K562 (cell line): Measurements from ENCODE around the gene KLHL22. TPM values are rescaled to one million over a fixed set of nuclear protein-coding genes. Genes with fewer than 3 reads are reported as not detected.
A peak's percentile ranks its signal among the peaks of the same experiment; 100 is the strongest.

Source experiments
- ATF2 ChIP-seq: sonication (generic); formaldehyde crosslinking; IDR thresholded peaks from 2 replicates; pipeline ENCODE4 v1.8.1; 2022; ENCODE audit warnings: missing genetic modification reagents
- CBX2 ChIP-seq: fragments of 200-600 bp; sonication (generic); IDR thresholded peaks from one replicate; pipeline ENCODE4 v1.6.1; 2012; ENCODE audit warnings: mild to moderate bottlenecking, low read length, inconsistent platforms; ENCODE audit not compliant: insufficient read depth, poor library complexity, severe bottlenecking
- FOXK1 ChIP-seq: sonication (generic); formaldehyde crosslinking; IDR thresholded peaks from 2 replicates; pipeline ENCODE4 v1.8.0; 2022; ENCODE audit warnings: missing genetic modification reagents, mild to moderate bottlenecking, borderline replicate concordance
- MED1 ChIP-seq: sonication (generic); formaldehyde crosslinking; IDR thresholded peaks from 2 replicates; pipeline ENCODE4 v1.8.1; 2023; ENCODE audit warnings: missing genetic modification reagents, borderline replicate concordance
- MGA ChIP-seq: fragments of 450-650 bp; IDR thresholded peaks from 2 replicates; pipeline ENCODE4 v1.6.1; 2016; ENCODE audit warnings: mild to moderate bottlenecking, moderate library complexity
- NBN ChIP-seq: fragments of 450-650 bp; IDR thresholded peaks from 2 replicates; pipeline ENCODE4 v1.6.1; 2016; ENCODE audit warnings: low read depth, mild to moderate bottlenecking
- POLR2G ChIP-seq: fragments of 200-400 bp; formaldehyde crosslinking; IDR thresholded peaks from 2 replicates; pipeline ENCODE4 v1.6.1; 2017; ENCODE audit warnings: low read depth, mild to moderate bottlenecking, antibody characterized with exemption, low read length, moderate library complexity
- THRAP3 ChIP-seq: fragments of 450-650 bp; IDR thresholded peaks from 2 replicates; pipeline ENCODE4 v1.6.1; 2016; ENCODE audit warnings: mild to moderate bottlenecking, inconsistent platforms, borderline replicate concordance
- ZBTB11 ChIP-seq, 3 experiments: fragments of 200-800 bp in 1 of 3; fragments of 250-450 bp in 1 of 3; fragments of 450-650 bp in 1 of 3; sonication (Bioruptor Pico) in 1 of 3; sonication (Bioruptor generic) in 1 of 3; formaldehyde crosslinking in 1 of 3; IDR thresholded peaks; 2 replicates each; pipeline versions ENCODE4 v1.6.1 to v1.8.0; 2016 to 2022; ENCODE audit warnings: mild to moderate bottlenecking in 2 of 3, missing genetic modification characterization in 2 of 3, missing compliant biosample characterization in 1 of 3, moderate library complexity in 1 of 3
- ZNF133 ChIP-seq: fragments of 250-450 bp; sonication (Bioruptor Pico); IDR thresholded peaks from 2 replicates; pipeline ENCODE4 v1.4.0; 2020; ENCODE audit warnings: mild to moderate bottlenecking
- polyA plus RNA-seq, 8 experiments: library from polyadenylated mRNA; depleted of rRNA in 4 of 8; stranded (reverse) in 5 of 8; unstranded in 3 of 8; fragments of >200 nt; fragmentation: Nextera tagmentation in 2 of 8; fragmentation: Illumina TruSeq in 1 of 8; extraction: Ambion mirVana in 2 of 8; extraction: Trizol in 1 of 8; gene quantifications; 2 replicates each; pipeline versions ENCODE4 v1.2.1 to v1.2.3, GENCODE V29; 2011 to 2014; ENCODE audit warnings: inconsistent platforms in 1 of 8, missing spikeins in 1 of 8
- total RNA-seq, 7 experiments: library from RNA; depleted of rRNA in 6 of 7; stranded (reverse); fragments of >200 nt in 6 of 7; fragmentation: Illumina TruSeq in 2 of 7; extraction: Trizol in 2 of 7; gene quantifications; 2 replicates each; pipeline versions ENCODE4 v1.2.1 to v1.2.3, GENCODE V29; 2011 to 2021; ENCODE audit warnings: low replicate concordance in 1 of 7

Gene KLHL22
- total and polyA plus RNA-seq, 9 of the 15 experiments (the other 6 are each of a cell fraction or from before 2014, with no cell fraction given): 1.3 to 25.6 (median 15.2) TPM

- TF ChIP-seq ZBTB11 (CRISPR knock-in tag; IDR thresholded peaks at IDR 0.05): peak in 1 of 3 experiments; percentile 46; a peak in 2 of 6 replicates
- no peak for TF ChIP-seq POLR2G
- no peak for TF ChIP-seq THRAP3
- TF ChIP-seq ATF2 (CRISPR knock-in tag): no peak
- peak; percentile 23; the same call in 1 of the 2 replicates for TF ChIP-seq NBN
- no peak; the same call in 1 of the 2 replicates for TF ChIP-seq MED1
- no peak for TF ChIP-seq ZNF133 (CRISPR knock-in tag)
- peak; percentile 73 for TF ChIP-seq MGA
- peak; percentile 96; the same call in 1 of the 2 replicates for TF ChIP-seq FOXK1 (CRISPR knock-in tag)
- no peak for TF ChIP-seq CBX2
These were observed 39.4 kb downstream of the KLHL22 start (continued) for GRCh38 chr22:20456064-20456721.
